Spleen (tissue), 11 donors: ENCODE results near the gene MAP2. TPM values are rescaled to one million over a fixed set of nuclear protein-coding genes. Genes with fewer than 3 reads are reported as not detected.

Source experiments
- DNase-seq: peaks from one replicate; pipeline ENCODE4 v3.0.0-alpha.2; 2020
- H3K27ac ChIP-seq, 8 donors: fragments of 200-600 bp; sonication (generic) in 7 of 8; 1 replicate in 4 of 8; 2 replicates in 4 of 8; pipeline versions ENCODE4 v1.5.0 to v1.8.0; 2016 to 2021; ENCODE audit warnings: inconsistent platforms in 4 of 8, mild to moderate bottlenecking in 4 of 8, moderate library complexity in 1 of 8
- H3K27me3 ChIP-seq, 7 donors: fragments of 200-600 bp; sonication (generic) in 6 of 7; replicated peaks in 1 of 7; 1 replicate in 4 of 7; 2 replicates in 3 of 7; pipeline versions ENCODE4 v1.5.0 to v1.8.0; 2016 to 2021; ENCODE audit warnings: inconsistent platforms in 3 of 7, mild to moderate bottlenecking in 1 of 7
- H3K36me3 ChIP-seq, 6 donors: fragments of 200-600 bp; sonication (generic) in 5 of 6; 1 replicate in 4 of 6; 2 replicates in 2 of 6; pipeline versions ENCODE4 v1.5.0 to v1.8.0; 2016 to 2021; ENCODE audit warnings: inconsistent platforms in 2 of 6
- H3K4me1 ChIP-seq, 6 donors: fragments of 200-600 bp; sonication (generic) in 5 of 6; 1 replicate in 3 of 6; 2 replicates in 3 of 6; pipeline versions ENCODE4 v1.5.0 to v1.8.0; 2016 to 2021; ENCODE audit warnings: inconsistent platforms in 3 of 6
- H3K4me3 ChIP-seq, 8 donors: fragments of 200-600 bp; sonication (generic) in 7 of 8; 1 replicate in 4 of 8; 2 replicates in 4 of 8; pipeline versions ENCODE4 v1.5.0 to v1.8.0; 2016 to 2021; ENCODE audit warnings: inconsistent platforms in 4 of 8, mild to moderate bottlenecking in 4 of 8, moderate library complexity in 2 of 8
- H3K9me3 ChIP-seq, 8 donors: fragments of 200-600 bp; sonication (generic) in 7 of 8; 1 replicate in 4 of 8; 2 replicates in 4 of 8; pipeline versions ENCODE4 v1.5.0 to v1.8.0; 2016 to 2021; ENCODE audit warnings: inconsistent platforms in 4 of 8
- CTCF ChIP-seq, 11 experiments: fragments of 200-600 bp in 7 of 11; fragments of 450-650 bp in 4 of 11; sonication (generic) in 4 of 11; IDR thresholded peaks in 8 of 11; conservative IDR thresholded peaks in 3 of 11; 1 replicate in 7 of 11; 2 replicates in 4 of 11; pipeline versions ENCODE4 v1.4.0 to v1.8.0; 2016 to 2021; ENCODE audit warnings: antibody characterized with exemption in 11 of 11, inconsistent platforms in 4 of 11, mild to moderate bottlenecking in 1 of 11
- POLR2A ChIP-seq, 3 donors: fragments of 450-650 bp; IDR thresholded peaks; one replicate each; pipeline ENCODE4 v1.5.1; 2017; ENCODE audit warnings: antibody characterized with exemption in 3 of 3, mild to moderate bottlenecking in 1 of 3
- POLR2AphosphoS5 ChIP-seq, 3 donors: sonication (generic); formaldehyde crosslinking; IDR thresholded peaks; one replicate each; pipeline ENCODE4 v1.5.1; 2017; ENCODE audit warnings: antibody characterized with exemption in 3 of 3
- WGBS, 5 donors: extraction: QIAGEN DNeasy Blood & Tissue Kit in 3 of 5; methylation state at CpG; one replicate each; pipeline versions ENCODE4 v1.1.5 to v1.1.7; 2013 to 2018; 5-methylcytosine and 5-hydroxymethylcytosine counted together
- intact Hi-C: fragments of 100-400 bp; cut with DNase I; formaldehyde crosslinking; loops from one replicate; pipeline ENCODE4 v1.15.0; 2023; ENCODE audit warnings: low total_unique reads
- polyA plus RNA-seq, 3 donors: library from polyadenylated mRNA; stranded (reverse); fragments of 200-250 nt; gene quantifications; one replicate each; pipeline ENCODE4 v1.2.1, GENCODE V29; 2013
- total RNA-seq, 7 donors: library from RNA; depleted of rRNA in 3 of 7; stranded (reverse); fragments of >200 nt in 3 of 7; fragmentation: NEBNext Ultra II Directional in 4 of 7; extraction: Animal tissue kit (Norgen Biotek cat#: 25700) in 4 of 7; gene quantifications; one replicate each; pipeline versions ENCODE4 v1.1.0 to v1.2.1, GENCODE V29; 2016 to 2021
- donor health status: healthy with polysubstance abuse.
- donor health status: DM: no; HTN: no; CAD: no; lungs with moderate emphysema.
- donor health status: DM: no; HTN: no; CAD: no.
- donor health status: Bipolar disorder and iron deficiency.
- donor health status: healthy.
- donor health status: DM: no; HTN: no; CAD: no.
- donor health status: DM: yes; HTN: yes; CAD: no.

Gene MAP2
- total and polyA plus RNA-seq, 10 donors = 0.38 to 5.0 (median 1.9) TPM

- no peak for TF ChIP-seq POLR2A (IDR thresholded peaks at IDR 0.05)
- no peak for TF ChIP-seq CTCF (IDR thresholded peaks at IDR 0.05 in 8 of 11, conservative IDR thresholded peaks at IDR 0.05 in 3 of 11)
- no peak for TF ChIP-seq POLR2AphosphoS5 (IDR thresholded peaks at IDR 0.05)
- H3K36me3 ChIP-seq = no peaks in the 10 kb centered on the region
- WGBS, 5 donors = 61 to 76% (median 66%) methylated on average over 3 of the region's 3 CpGs
- no peak overlapping the region for H3K27ac ChIP-seq
- no peaks in the 10 kb centered on the region for H3K9me3 ChIP-seq
- no peak overlapping the region for H3K4me3 ChIP-seq
- intact Hi-C loops = no loop called here
- H3K4me1 ChIP-seq = no peaks in the 10 kb centered on the region
- DNase-seq = no peak
- H3K27me3 ChIP-seq = no peaks in the 10 kb centered on the region
Measured at GRCh38 chr2:209441541-209441940, 17.7 kb downstream of the MAP2 start.

DNA sequence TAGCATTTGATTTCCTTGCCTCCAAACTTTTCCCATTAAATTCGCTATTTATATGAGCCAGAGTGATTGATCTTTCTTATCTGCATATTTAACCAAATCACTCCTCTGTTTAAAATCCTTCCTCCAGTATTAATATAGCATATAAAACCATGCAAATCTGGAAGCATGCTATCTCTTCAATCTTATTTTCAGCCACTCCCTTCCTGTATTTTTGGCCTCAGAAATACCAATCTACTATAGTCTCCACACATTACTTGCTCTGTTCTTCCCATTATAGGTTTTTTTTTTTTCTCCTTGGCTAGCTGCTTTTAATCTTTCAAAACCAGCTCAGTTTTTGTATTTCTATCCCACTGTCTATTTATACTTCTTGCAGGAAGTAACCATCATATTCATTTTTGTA, 19.1 kb downstream of the MAP2 start:
- H3K4me3 ChIP-seq = no peak overlapping the region
- 83 to 95% (median 90%) methylated on average over 1 of the region's 1 CpG for WGBS, 5 donors
- no peak for TF ChIP-seq CTCF (IDR thresholded peaks at IDR 0.05 in 8 of 11, conservative IDR thresholded peaks at IDR 0.05 in 3 of 11)
- no peak for TF ChIP-seq POLR2AphosphoS5 (IDR thresholded peaks at IDR 0.05)
- TF ChIP-seq POLR2A (IDR thresholded peaks at IDR 0.05) = no peak
- no peaks in the 10 kb centered on the region for H3K36me3 ChIP-seq
- no peak overlapping the region for H3K27ac ChIP-seq
- H3K4me1 ChIP-seq = no peaks in the 10 kb centered on the region
- no peaks in the 10 kb centered on the region for H3K9me3 ChIP-seq
- DNase-seq = no peak
- intact Hi-C loops = no loop called here
- H3K27me3 ChIP-seq = no peaks in the 10 kb centered on the region

GRCh38 chr2:209445485-209445884, 21.6 kb downstream of the MAP2 start:
- Histone ChIP-seq H3K27ac (no peak overlapping the region), H3K4me3 (no peak overlapping the region), H3K4me1 (no peaks in the 10 kb centered on the region), H3K36me3 (no peaks in the 10 kb centered on the region), H3K9me3 (no peaks in the 10 kb centered on the region), H3K27me3 (no peaks in the 10 kb centered on the region)
- WGBS, 5 donors = 86 to 98% (median 89%) methylated on average over 2 of the region's 2 CpGs
- TF ChIP-seq CTCF (IDR thresholded peaks at IDR 0.05 in 8 of 11, conservative IDR thresholded peaks at IDR 0.05 in 3 of 11) = no peak
- no peak for TF ChIP-seq POLR2A (IDR thresholded peaks at IDR 0.05)
- no peak for TF ChIP-seq POLR2AphosphoS5 (IDR thresholded peaks at IDR 0.05)
- DNase-seq = no peak
- intact Hi-C loops = no loop called here

DNA sequence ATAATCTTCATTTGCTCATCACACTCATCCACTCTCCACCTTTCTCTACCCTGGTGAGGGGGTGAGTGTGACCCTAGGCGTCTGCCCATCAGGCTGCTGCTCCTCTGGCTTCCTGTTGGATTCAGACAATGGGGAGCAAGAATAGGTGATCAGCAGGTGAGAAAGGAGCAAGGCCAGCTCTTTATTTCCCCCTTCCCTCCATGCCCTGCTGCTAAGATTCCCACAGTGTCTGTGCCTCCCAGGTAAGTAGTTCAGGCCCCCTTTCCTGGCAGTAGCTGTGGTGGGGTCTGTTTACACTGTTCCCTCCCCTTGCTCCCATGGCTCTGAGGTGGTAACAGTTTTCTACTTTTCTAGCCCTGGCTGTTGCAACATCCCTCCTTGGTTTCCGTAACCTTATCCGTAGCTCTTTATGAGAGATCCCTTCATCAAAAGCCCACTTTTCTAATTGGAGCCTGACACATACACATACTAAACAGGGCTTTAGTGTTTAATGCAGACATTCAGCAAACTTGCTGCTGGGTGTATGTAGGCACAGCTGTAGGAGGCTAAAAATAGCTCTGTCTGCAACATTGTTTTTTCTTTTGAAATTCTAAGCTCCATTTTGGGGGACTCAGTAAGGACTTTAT, 27.5 kb downstream of the MAP2 start:
- H3K36me3 ChIP-seq = no peaks in the 10 kb centered on the region
- no peaks in the 10 kb centered on the region for H3K27me3 ChIP-seq
- H3K4me1 ChIP-seq = no peaks in the 10 kb centered on the region
- WGBS, 5 donors = 87 to 94% (median 89%) methylated on average over 3 of the region's 3 CpGs
- no peak for DNase-seq
- intact Hi-C loops = no loop called here
- TF ChIP-seq POLR2A (IDR thresholded peaks at IDR 0.05) (no peak), CTCF (IDR thresholded peaks at IDR 0.05 in 8 of 11, conservative IDR thresholded peaks at IDR 0.05 in 3 of 11) (no peak), POLR2AphosphoS5 (IDR thresholded peaks at IDR 0.05) (no peak)
- H3K4me3 ChIP-seq = no peak overlapping the region
- no peaks in the 10 kb centered on the region for H3K9me3 ChIP-seq
- no peak overlapping the region for H3K27ac ChIP-seq
